Measurements from ENCODE around the gene GRB14.
"Not testable (repeated sequence)": the region's sequence is repeated elsewhere in the genome, so short reads cannot be mapped to it uniquely, and the experiment has no call there.

The GRB14 gene

GRCh38 chr2:164549705-164550104 lies 71.6 kb downstream of the GRB14 start:
- not testable (repeated sequence) for DNase-seq

- DNase-seq, result no peak
These were observed 75.8 kb downstream of the GRB14 start for GRCh38 chr2:164545484-164545883.

GRCh38 chr2:164542581-164543021 lies 78.7 kb downstream of the GRB14 start:
- no peak for DNase-seq

- DNase-seq, result no peak
These were observed 82.9 kb downstream of the GRB14 start for GRCh38 chr2:164538240-164538866.

- DNase-seq, result no peak
These were observed 85.8 kb downstream of the GRB14 start for GRCh38 chr2:164535280-164536025.

GRCh38 chr2:164530464-164530863 lies 90.8 kb downstream of the GRB14 start:
- no peak for DNase-seq

GRCh38 chr2:164523726-164524125 lies 97.6 kb downstream of the GRB14 start:
- no peak for DNase-seq

GRCh38 chr2:164523009-164523408 lies 98.3 kb downstream of the GRB14 start:
- DNase-seq, result no peak

GRCh38 chr2:164522561-164522981 lies 98.7 kb downstream of the GRB14 start:
- no peak for DNase-seq

GRCh38 chr2:164515734-164516133 lies 105.5 kb downstream of the GRB14 start:
- no peak for DNase-seq

GRCh38 chr2:164515030-164515429 lies 106.3 kb downstream of the GRB14 start:
- no peak for DNase-seq

- DNase-seq, result no peak
These were observed 106.8 kb downstream of the GRB14 start for GRCh38 chr2:164514491-164514890.

GRCh38 chr2:164512871-164513270 lies 108.4 kb downstream of the GRB14 start:
- no peak for DNase-seq

GRCh38 chr2:164511738-164512137 lies 109.5 kb downstream of the GRB14 start:
- no peak for DNase-seq

- no peak for DNase-seq
These were observed 110.4 kb downstream of the GRB14 start for GRCh38 chr2:164510895-164511294.

GRCh38 chr2:164509137-164509877 lies 112.0 kb downstream of the GRB14 start:
- no peak for DNase-seq

- no peak for DNase-seq
These were observed 117.0 kb downstream of the GRB14 start for GRCh38 chr2:164504253-164504652.

- DNase-seq, result no peak
These were observed 122.4 kb downstream of the GRB14 start for GRCh38 chr2:164498836-164499235.

GRCh38 chr2:164496881-164497280 lies 124.4 kb downstream of the GRB14 start:
- DNase-seq, result no peak

GRCh38 chr2:164496421-164496820 lies 124.9 kb downstream of the GRB14 start:
- DNase-seq, result no peak

GRCh38 chr2:164495491-164496223 lies 125.6 kb downstream of the GRB14 start:
- DNase-seq, result no peak

- no peak for DNase-seq
These were observed 135.7 kb downstream of the GRB14 start for GRCh38 chr2:164485541-164485940.

GRCh38 chr2:164479460-164479859 lies 141.8 kb downstream of the GRB14 start:
- DNase-seq, result no peak

Data from activated CD4-positive, alpha-beta T cell treated with anti-CD3 and anti-CD28 coated beads for 1 hour (primary cell).